Measurements from ENCODE around the gene CYP11A1. TPM values are rescaled to one million over a fixed set of nuclear protein-coding genes. Genes with fewer than 3 reads are reported as not detected.

CYP11A1 gene
- polyA plus RNA-seq, 4 donors: 0.54 to 2.7 (median 0.73) TPM

GRCh38 chr15:74388363-74388951 lies 21.0 kb upstream of the CYP11A1 start:
- H3K27me3 ChIP-seq (ENCODE audit: control insufficient read depth in 3 of 3, insufficient read depth in 3 of 3, low read length in 3 of 3): no peaks in the 10 kb centered on the region
- DNase-seq (no peak), FAIRE-seq (no peak)
- peaks cover 0 to 8% (median 3%) of the 10 kb centered on the region in 3 donors for H3K4me1 ChIP-seq (ENCODE audit: control insufficient read depth in 3 of 3, insufficient read depth in 2 of 3, low read depth in 1 of 3, low read length in 2 of 3)
- no peaks in the 10 kb centered on the region for H3K36me3 ChIP-seq (ENCODE audit: control insufficient read depth in 3 of 3, insufficient read depth in 2 of 3, low read depth in 1 of 3, low read length in 3 of 3)
- no peak overlapping the region for H3K27ac ChIP-seq (ENCODE audit: low read depth in 1 of 3, low read length in 2 of 3)
- peaks cover 0 to 3% of the 10 kb centered on the region in 2 donors for H3K9me3 ChIP-seq (ENCODE audit: control insufficient read depth in 2 of 2, insufficient read depth in 1 of 2, low read depth in 1 of 2, low read length in 1 of 2)
- 76 to 86% (median 82%) methylated on average over 10 of the region's 10 CpGs for WGBS, 3 donors
- no peak overlapping the region for H3K4me3 ChIP-seq (ENCODE audit: low read depth in 1 of 3, low read length in 3 of 3)

- DNase-seq (no peak), FAIRE-seq (no peak)
- H3K9me3 ChIP-seq (ENCODE audit: control insufficient read depth in 2 of 2, insufficient read depth in 1 of 2, low read depth in 1 of 2, low read length in 1 of 2): peaks cover 0 to 3% of the 10 kb centered on the region in 2 donors
- H3K36me3 ChIP-seq (ENCODE audit: control insufficient read depth in 3 of 3, insufficient read depth in 2 of 3, low read depth in 1 of 3, low read length in 3 of 3): no peaks in the 10 kb centered on the region
- H3K4me1 ChIP-seq (ENCODE audit: control insufficient read depth in 3 of 3, insufficient read depth in 2 of 3, low read depth in 1 of 3, low read length in 2 of 3): peaks cover 0 to 8% (median 3%) of the 10 kb centered on the region in 3 donors
- 62 to 78% (median 71%) methylated on average over 10 of the region's 10 CpGs for WGBS, 3 donors
- H3K27me3 ChIP-seq (ENCODE audit: control insufficient read depth in 3 of 3, insufficient read depth in 3 of 3, low read length in 3 of 3): no peaks in the 10 kb centered on the region
- H3K27ac ChIP-seq (ENCODE audit: low read depth in 1 of 3, low read length in 2 of 3): no peak overlapping the region
- H3K4me3 ChIP-seq (ENCODE audit: low read depth in 1 of 3, low read length in 3 of 3): no peak overlapping the region
Observed at GRCh38 chr15:74387621-74388362, 20.3 kb upstream of the CYP11A1 start.

- DNase-seq (no peak), FAIRE-seq (no peak)
- H3K27ac ChIP-seq (ENCODE audit: low read depth in 1 of 3, low read length in 2 of 3): no peak overlapping the region
- H3K4me3 ChIP-seq (ENCODE audit: low read depth in 1 of 3, low read length in 3 of 3): no peak overlapping the region
- peaks cover 0 to 3% of the 10 kb centered on the region in 2 donors for H3K9me3 ChIP-seq (ENCODE audit: control insufficient read depth in 2 of 2, insufficient read depth in 1 of 2, low read depth in 1 of 2, low read length in 1 of 2)
- peaks cover 0 to 8% (median 3%) of the 10 kb centered on the region in 3 donors for H3K4me1 ChIP-seq (ENCODE audit: control insufficient read depth in 3 of 3, insufficient read depth in 2 of 3, low read depth in 1 of 3, low read length in 2 of 3)
- 62 to 86% (median 84%) methylated on average over 12 to 13 of the region's 13 CpGs for whole genome bisulfite sequencing, 3 donors
- no peaks in the 10 kb centered on the region for H3K36me3 ChIP-seq (ENCODE audit: control insufficient read depth in 3 of 3, insufficient read depth in 2 of 3, low read depth in 1 of 3, low read length in 3 of 3)
- no peaks in the 10 kb centered on the region for H3K27me3 ChIP-seq (ENCODE audit: control insufficient read depth in 3 of 3, insufficient read depth in 3 of 3, low read length in 3 of 3)
Observed at GRCh38 chr15:74387141-74387541, 19.7 kb upstream of the CYP11A1 start.

- H3K36me3 ChIP-seq (ENCODE audit: control insufficient read depth in 3 of 3, insufficient read depth in 2 of 3, low read depth in 1 of 3, low read length in 3 of 3): no peaks in the 10 kb centered on the region
- peaks cover 0 to 3% of the 10 kb centered on the region in 2 donors for H3K9me3 ChIP-seq (ENCODE audit: control insufficient read depth in 2 of 2, insufficient read depth in 1 of 2, low read depth in 1 of 2, low read length in 1 of 2)
- 76 to 85% (median 83%) methylated on average over 15 of the region's 15 CpGs for WGBS, 3 donors
- H3K27me3 ChIP-seq (ENCODE audit: control insufficient read depth in 3 of 3, insufficient read depth in 3 of 3, low read length in 3 of 3): no peaks in the 10 kb centered on the region
- H3K4me1 ChIP-seq (ENCODE audit: control insufficient read depth in 3 of 3, insufficient read depth in 2 of 3, low read depth in 1 of 3, low read length in 2 of 3): peaks cover 0 to 8% (median 3%) of the 10 kb centered on the region in 3 donors
- DNase-seq: no peak
- FAIRE-seq: no peak
- no peak overlapping the region for H3K4me3 ChIP-seq (ENCODE audit: low read depth in 1 of 3, low read length in 3 of 3)
- no peak overlapping the region for H3K27ac ChIP-seq (ENCODE audit: low read depth in 1 of 3, low read length in 2 of 3)
Observed at GRCh38 chr15:74386496-74387140, 19.2 kb upstream of the CYP11A1 start.

GRCh38 chr15:74385733-74386132 lies 18.3 kb upstream of the CYP11A1 start:
- Histone ChIP-seq H3K9me3 (ENCODE audit: control insufficient read depth in 2 of 2, insufficient read depth in 1 of 2, low read depth in 1 of 2, low read length in 1 of 2) (peaks cover 0 to 3% of the 10 kb centered on the region in 2 donors), H3K27me3 (ENCODE audit: control insufficient read depth in 3 of 3, insufficient read depth in 3 of 3, low read length in 3 of 3) (peaks cover 0 to 2% (median 0%) of the 10 kb centered on the region in 3 donors), H3K4me3 (ENCODE audit: low read depth in 1 of 3, low read length in 3 of 3) (no peak overlapping the region), H3K36me3 (ENCODE audit: control insufficient read depth in 3 of 3, insufficient read depth in 2 of 3, low read depth in 1 of 3, low read length in 3 of 3) (no peaks in the 10 kb centered on the region), H3K27ac (ENCODE audit: low read depth in 1 of 3, low read length in 2 of 3) (peak overlapping the region in 1 of 3 donors; percentile 32), H3K4me1 (ENCODE audit: control insufficient read depth in 3 of 3, insufficient read depth in 2 of 3, low read depth in 1 of 3, low read length in 2 of 3) (peaks cover 0 to 8% (median 3%) of the 10 kb centered on the region in 3 donors)
- 83 to 93% (median 92%) methylated on average over 6 of the region's 6 CpGs for WGBS, 3 donors
- DNase-seq (no peak), FAIRE-seq (no peak)

- Histone ChIP-seq H3K36me3 (ENCODE audit: control insufficient read depth in 3 of 3, insufficient read depth in 2 of 3, low read depth in 1 of 3, low read length in 3 of 3) (no peaks in the 10 kb centered on the region), H3K27me3 (ENCODE audit: control insufficient read depth in 3 of 3, insufficient read depth in 3 of 3, low read length in 3 of 3) (peaks cover 0 to 2% (median 0%) of the 10 kb centered on the region in 3 donors), H3K27ac (ENCODE audit: low read depth in 1 of 3, low read length in 2 of 3) (peak overlapping the region in 1 of 3 donors; percentile 32), H3K9me3 (ENCODE audit: control insufficient read depth in 2 of 2, insufficient read depth in 1 of 2, low read depth in 1 of 2, low read length in 1 of 2) (peaks cover 0 to 3% of the 10 kb centered on the region in 2 donors), H3K4me1 (ENCODE audit: control insufficient read depth in 3 of 3, insufficient read depth in 2 of 3, low read depth in 1 of 3, low read length in 2 of 3) (peaks cover 0 to 8% (median 3%) of the 10 kb centered on the region in 3 donors), H3K4me3 (ENCODE audit: low read depth in 1 of 3, low read length in 3 of 3) (no peak overlapping the region)
- DNase-seq: peak in 1 of 2 donors; percentile 40
- WGBS, 3 donors: 52 to 55% (median 54%) methylated on average over 8 of the region's 8 CpGs
- no peak for FAIRE-seq
Observed at GRCh38 chr15:74384881-74385643, 17.6 kb upstream of the CYP11A1 start.

GRCh38 chr15:74384566-74384880 lies 17.1 kb upstream of the CYP11A1 start:
- Histone ChIP-seq H3K27me3 (ENCODE audit: control insufficient read depth in 3 of 3, insufficient read depth in 3 of 3, low read length in 3 of 3) (peaks cover 0 to 2% (median 0%) of the 10 kb centered on the region in 3 donors), H3K4me1 (ENCODE audit: control insufficient read depth in 3 of 3, insufficient read depth in 2 of 3, low read depth in 1 of 3, low read length in 2 of 3) (peaks cover 0 to 4% (median 3%) of the 10 kb centered on the region in 3 donors), H3K27ac (ENCODE audit: low read depth in 1 of 3, low read length in 2 of 3) (peak overlapping the region in 1 of 3 donors; percentile 43), H3K9me3 (ENCODE audit: control insufficient read depth in 2 of 2, insufficient read depth in 1 of 2, low read depth in 1 of 2, low read length in 1 of 2) (peaks cover 0 to 3% of the 10 kb centered on the region in 2 donors), H3K4me3 (ENCODE audit: low read depth in 1 of 3, low read length in 3 of 3) (no peak overlapping the region), H3K36me3 (ENCODE audit: control insufficient read depth in 3 of 3, insufficient read depth in 2 of 3, low read depth in 1 of 3, low read length in 3 of 3) (no peaks in the 10 kb centered on the region)
- WGBS, 3 donors: 61 to 82% (median 66%) methylated on average over 3 of the region's 3 CpGs
- DNase-seq (no peak), FAIRE-seq (no peak)
